NCI-H345 treated with DMSO at 0.1 percent for 48 hours (cell line): ENCODE measurements around the gene HMCN2.
A peak's percentile ranks its signal among the peaks of the same experiment; 100 is the strongest.
"Not testable (repeated sequence)": the region's sequence is repeated elsewhere in the genome, so short reads cannot be mapped to it uniquely, and the experiment has no call there.

ENCODE experiments used
- DNase-seq: peaks from one replicate; lab custom pipeline; 2025; ENCODE audit not compliant: unreplicated experiment; lab: John Stamatoyannopoulos, UW

The HMCN2 gene

DNA sequence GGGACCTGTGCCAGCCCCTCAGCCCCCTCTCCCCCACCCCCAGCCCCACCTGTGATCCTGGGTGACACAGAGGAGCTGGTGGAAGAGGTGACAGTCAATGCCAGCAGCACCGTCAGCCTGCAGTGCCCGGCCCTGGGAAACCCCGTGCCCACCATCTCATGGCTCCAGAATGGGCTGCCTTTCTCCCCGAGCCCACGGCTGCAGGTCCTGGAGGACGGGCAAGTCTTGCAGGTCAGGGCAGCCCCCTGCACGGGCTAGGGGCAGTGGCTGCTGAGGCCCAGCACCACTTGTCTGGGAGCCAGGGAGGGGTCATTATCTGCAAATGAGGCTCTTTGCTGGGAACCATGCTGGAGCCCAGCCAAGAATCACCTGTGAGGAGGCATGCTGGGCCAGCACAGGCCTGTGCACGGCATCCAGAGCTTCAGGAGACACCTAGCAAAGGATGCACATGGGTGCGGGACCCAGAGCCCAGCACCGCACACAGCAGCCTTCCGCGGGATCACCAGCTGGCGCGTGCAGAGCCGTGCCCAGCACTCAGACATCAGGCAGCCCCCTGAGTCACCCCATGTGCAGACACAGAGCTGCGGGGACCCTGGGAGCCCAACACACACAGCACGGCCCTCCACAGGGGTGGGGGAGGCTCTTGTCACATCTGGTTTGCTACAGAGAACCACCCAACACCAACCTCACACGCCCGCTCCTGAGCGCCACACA is 117.2 kb downstream of the HMCN2 start:
- peak; percentile 86 for DNase-seq

DNA sequence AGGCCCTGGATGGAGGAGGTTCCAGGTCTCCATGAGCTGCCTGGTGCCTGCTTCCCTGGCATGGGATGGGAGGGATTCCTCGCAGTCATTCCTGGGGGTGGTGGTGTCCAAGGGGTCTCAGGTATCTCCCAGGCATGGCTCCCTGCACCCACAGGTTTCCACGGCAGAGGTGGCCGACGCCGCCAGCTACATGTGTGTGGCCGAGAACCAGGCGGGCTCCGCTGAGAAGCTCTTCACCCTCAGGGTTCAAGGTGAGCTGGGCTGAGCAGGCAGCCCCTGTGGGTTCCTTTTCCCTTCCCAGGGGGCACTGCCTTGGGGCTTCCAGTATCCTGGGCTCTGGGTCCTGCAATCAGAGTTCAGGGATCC is 117.8 kb downstream of the HMCN2 start:
- DNase-seq: no peak

DNA sequence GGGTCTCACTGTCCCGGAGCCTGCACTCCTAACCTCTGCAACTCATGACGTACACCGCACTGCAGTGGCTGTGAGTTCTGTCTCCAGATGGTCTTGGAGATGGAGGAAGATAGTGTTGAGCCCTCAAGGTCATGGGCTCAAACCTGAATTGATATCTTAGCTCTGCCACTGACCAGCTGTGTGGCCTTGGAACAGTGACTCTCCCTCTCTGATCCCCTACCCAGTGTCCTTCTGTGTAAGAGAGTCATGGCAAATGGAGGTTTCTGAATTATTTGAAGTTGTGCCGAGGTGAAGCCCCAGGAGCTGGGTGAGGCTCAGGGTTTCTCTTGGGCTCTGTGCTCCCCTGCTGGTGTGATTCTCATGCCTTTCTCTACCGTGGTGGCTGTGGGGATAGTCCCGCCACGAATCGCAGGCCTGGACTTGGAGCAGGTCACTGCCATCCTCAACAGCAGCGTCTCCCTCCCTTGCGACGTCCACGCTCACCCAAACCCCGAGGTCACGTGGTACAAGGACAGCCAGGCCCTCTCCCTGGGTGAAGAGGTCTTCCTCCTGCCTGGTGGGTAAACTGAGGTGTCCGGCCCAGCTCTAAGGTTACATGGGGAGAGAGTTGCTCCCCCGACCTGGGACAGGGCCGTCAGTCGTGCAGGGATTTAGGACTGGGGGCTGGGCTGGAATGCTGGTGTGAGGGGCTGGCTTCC is 118.6 kb downstream of the HMCN2 start:
- no peak for DNase-seq

DNA sequence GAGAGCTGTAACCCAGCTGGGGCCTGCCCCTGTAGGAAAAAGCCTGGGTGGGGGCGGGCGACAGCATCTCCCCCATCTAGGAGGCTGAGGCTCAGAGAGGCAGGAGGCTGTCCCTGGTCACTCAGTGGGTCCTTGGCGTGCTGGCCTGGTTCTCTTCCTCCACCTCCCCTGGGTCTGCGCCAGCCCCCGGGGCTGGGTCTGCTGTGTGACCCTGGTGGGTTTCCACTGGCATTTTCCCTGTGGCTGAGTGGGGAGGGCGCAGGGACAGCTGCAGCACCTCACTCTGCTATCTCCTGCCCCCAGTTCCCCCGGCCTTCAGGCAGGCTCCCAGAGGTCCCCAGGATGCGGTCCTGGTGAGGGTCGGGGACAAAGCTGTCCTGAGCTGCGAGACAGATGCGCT is 119.7 kb downstream of the HMCN2 start:
- DNase-seq: no peak

DNA sequence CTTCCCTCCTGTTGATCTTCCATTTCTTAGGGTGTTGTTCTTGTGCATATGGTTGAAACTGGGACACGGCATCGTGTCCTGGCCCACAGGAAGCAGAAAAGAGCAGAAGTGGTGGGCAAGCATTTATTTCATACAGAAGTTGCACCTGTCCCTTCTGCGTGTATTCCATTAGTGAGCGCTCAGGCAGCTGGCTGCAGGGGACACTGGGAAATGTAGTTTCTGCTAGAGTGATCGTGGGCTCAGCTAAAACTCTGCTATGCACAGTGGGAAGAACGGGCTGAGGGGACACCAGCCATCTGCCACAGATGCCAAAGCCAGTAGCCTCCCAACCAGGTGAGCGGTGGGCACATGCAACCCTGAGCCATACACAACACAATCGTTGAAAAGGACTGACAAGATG is 121.8 kb downstream of the HMCN2 start:
- no peak for DNase-seq

DNA sequence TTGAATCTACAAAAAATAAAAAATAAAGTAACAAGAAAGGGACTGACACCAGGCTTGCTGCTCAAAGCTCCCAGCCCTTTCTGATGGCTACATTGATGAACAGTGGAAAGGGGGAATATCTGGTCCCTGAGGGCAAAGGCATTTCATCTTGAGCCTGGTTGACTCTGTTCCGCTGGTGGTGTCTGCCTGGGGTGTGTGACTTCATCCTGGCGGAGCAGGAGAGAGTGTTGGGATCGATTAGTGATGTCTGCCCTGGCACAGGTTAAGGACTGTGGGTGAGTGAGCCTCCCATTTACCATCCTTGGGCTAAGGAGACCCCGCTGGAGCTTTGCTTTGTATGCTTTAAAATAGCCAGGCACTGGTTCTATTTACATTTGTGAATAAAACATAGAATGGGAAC is 122.3 kb downstream of the HMCN2 start:
- DNase-seq: no peak

DNA sequence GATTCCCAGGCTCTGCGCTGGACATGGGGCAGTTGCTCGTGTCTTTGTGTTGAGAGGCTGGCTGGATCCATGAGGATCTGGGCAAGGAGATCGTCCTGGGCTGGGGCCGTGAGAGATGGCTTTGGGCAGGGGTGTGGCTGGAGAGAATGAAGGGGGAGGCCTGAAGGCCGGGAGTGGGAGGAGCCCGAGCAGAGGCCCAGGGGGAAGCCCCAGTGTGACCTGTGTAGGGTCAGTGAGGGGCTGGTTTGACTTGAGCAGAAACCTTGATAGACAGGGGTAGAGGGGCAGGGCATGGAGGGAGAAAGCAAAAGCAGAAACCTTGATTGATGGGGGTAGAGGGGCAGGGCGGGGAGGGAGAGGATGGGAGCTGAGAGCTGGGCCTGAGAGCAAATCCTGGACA is 124.8 kb downstream of the HMCN2 start:
- DNase-seq: no peak

DNA sequence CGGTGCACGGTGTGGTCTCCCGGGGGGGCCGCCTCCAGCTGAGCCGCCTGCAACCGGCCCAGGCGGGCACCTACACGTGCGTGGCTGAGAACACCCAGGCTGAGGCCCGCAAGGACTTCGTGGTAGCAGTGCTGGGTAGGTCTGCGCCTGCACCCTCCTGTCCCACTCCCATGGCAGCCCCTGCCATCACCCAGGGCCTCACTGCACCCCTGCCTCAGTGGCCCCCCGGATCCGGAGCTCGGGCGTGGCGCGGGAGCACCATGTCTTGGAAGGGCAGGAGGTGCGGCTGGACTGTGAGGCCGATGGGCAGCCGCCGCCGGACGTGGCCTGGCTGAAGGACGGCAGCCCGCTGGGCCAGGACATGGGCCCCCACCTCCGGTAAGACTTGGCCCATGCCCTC is 125.4 kb downstream of the HMCN2 start:
- no peak for DNase-seq

DNA sequence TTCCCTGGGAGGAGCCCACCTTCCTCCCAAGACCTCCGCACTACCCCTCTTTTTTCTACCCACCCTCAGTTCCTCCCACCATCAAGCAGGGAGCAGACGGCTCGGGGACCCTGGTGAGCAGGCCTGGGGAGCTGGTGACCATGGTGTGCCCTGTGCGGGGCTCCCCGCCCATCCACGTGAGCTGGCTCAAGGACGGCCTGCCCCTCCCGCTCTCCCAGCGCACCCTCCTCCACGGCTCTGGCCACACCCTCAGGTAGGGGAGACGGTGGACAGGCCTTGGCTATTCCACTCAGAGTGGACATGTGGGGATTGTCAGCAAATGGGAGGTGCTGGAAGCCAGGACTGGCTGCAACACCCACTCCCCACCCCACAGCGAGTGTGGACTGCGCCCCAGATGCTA is 126.3 kb downstream of the HMCN2 start:
- no peak for DNase-seq

DNA sequence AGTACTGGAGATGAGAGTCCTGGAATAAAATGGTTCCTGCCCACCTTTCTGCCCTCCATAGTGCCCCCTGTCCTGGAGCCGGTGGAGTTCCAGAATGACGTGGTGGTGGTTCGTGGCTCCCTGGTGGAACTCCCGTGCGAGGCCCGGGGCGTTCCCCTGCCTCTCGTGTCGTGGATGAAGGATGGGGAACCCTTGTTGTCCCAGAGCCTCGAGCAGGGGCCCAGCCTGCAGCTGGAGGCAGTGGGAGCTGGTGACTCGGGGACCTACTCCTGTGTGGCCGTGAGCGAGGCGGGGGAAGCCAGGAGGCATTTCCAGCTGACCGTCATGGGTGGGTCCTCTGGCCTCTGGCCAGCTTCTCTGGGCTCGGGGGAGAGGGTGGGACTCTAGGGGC is 128.1 kb downstream of the HMCN2 start:
- no peak for DNase-seq

DNA sequence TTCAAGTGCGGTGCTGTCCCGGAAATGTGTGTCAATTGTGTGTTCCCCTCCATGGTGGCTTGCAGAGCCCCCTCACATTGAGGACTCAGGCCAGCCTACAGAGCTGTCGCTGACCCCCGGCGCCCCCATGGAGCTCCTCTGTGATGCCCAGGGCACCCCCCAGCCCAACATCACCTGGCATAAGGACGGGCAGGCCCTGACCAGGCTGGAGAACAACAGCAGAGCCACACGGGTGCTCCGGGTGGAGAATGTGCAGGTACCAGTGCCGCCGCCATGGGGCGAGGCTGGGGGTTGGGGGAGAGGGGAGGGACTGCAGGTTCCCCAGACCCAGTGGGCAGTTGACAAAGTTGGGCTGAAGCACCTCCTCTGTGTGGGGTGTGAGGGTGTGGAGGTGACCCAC is 128.8 kb downstream of the HMCN2 start:
- no peak for DNase-seq

DNA sequence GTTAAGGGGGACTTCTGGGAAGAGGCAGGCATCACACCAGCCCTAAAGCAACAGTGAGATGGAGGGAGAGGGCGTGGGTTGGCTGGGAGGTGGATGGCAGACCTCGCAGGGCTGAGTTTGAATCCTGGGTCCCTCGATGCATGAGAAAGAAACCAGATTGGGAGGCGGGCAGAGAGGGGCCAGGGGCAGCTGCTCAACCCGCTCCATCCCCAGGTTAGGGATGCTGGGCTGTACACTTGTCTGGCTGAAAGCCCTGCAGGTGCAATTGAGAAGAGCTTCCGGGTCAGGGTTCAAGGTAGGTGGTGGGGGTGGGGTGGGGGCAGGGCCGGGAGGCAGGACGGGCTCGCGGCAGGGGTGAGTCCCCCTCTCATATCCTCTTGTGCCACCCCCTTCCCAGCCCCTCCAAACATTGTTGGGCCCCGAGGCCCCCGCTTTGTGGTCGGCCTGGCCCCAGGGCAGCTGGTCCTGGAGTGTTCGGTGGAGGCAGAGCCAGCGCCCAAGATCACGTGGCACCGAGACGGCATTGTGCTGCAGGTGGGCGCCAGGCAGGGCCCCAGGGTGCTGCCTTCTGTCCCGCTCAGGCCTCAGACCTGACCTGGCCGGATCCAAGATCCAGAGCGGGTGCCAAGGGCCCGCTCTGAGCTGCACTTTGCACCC is 129.4 kb downstream of the HMCN2 start:
- DNase-seq: no peak

DNA sequence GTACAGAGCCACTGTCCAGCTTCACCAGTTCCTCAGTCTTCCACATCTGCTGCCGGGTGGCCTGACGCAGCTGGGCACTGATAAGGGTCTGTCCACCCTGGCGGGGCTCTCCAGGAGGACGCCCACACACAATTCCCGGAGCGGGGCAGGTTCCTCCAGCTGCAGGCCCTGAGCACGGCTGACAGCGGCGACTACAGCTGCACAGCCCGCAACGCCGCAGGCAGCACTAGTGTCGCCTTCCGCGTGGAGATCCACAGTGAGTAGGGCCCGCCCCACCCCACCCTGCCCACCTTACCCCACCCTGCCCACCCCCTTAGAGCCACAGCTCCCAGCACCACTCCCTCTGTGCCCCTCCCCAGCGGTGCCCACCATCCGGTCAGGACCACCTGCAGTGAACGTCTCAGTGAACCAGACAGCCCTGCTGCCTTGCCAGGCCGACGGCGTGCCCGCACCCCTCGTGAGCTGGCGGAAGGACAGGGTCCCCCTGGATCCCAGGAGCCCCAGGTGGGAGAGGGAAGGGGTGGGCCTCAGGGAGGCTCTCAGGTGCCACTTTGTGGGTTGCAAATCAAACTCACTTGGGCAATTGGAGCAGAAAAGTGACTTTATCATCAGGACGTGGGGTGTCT is 130.4 kb downstream of the HMCN2 start:
- no peak for DNase-seq

DNA sequence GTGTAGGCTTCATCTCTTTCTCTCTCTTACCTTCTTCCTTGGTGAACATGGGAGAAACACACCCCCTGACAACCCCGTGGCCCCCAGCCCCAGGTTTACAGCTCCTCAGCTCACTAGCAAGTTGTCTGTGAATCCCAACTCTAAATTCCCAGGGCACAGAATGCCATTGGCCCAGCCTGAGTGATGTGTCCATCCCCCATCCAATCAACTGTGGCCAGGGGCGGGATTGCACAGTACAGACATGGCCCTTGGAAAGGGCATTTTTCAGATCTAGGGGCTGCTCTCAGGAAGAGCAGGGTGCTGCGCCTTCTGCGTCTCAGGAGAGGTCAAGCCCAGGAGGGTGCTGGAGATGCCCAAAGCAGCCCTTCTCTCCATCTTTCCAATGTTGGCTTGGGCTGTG is 131.0 kb downstream of the HMCN2 start:
- no peak for DNase-seq

DNA sequence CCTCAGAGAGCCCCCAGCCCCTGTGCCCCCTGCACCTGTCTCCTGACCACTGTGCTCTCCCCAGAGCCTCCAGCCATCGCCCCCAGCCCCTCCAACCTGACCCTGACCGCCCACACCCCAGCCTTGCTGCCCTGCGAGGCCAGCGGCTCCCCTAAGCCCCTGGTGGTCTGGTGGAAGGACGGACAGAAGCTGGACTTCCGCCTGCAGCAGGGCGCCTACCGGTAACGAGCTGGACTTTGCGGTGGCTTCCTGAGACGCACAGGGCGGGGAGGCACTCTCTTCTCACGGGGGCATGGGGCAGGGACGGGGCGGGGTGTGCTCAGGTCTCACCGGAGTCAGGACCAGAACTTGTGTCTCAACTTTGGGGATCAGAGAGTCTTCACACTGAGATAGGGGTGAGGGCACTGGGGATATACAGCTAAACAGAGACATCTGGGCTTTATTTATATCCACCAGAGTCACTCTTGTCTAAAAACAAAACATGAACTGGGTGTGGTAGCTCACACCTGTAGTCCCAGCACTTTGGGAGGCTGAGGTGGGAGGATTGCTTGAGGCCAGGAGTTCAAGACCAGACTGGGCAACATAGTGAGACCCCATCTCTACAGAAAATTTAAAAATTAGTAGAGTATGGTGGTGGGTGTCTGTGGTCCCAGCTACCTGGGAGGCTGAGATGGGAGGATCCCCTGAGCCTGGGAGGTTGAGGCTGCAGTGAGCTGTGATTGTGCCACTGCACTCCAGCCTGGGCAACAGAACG is 133.1 kb downstream of the HMCN2 start:
- DNase-seq: no peak

DNA sequence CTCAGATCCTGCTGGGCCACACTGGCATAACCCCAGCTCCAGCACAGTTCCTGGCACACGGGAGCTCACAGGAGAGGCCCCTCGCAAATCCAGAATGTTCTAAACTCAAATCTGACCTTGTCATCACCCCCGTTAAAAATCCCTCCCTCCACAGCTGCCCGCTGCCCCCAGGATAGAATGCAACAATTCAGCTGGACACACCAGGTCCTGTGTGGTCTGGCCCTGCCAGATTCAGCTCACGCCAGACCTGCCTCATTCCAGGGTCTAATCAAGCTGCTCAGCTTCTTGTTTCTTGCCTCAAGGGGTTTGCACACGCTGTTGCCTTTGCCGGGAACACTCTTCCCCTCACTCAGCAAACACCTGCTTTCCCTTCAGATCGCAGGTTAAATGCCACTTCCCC is 134.2 kb downstream of the HMCN2 start:
- DNase-seq: no peak

DNA sequence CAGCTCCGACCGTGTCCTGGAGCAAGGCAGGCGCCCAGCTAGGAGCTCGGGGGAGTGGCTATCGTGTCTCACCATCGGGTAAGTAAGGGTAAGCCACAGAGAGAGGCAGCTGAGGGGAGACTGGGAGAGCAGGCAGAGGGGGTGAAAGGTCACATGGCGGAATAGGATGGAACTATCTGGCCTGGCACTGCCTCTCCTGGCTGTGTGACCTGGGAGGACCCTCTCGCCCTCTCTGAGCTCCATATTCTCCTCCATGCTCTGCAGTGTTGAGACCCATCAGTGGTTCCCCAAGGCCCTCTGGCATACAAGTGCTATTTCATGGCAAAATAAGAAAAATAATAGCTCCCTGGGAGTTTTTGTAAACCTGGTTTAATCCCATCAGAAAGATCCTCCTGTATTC is 135.3 kb downstream of the HMCN2 start:
- no peak for DNase-seq

DNA sequence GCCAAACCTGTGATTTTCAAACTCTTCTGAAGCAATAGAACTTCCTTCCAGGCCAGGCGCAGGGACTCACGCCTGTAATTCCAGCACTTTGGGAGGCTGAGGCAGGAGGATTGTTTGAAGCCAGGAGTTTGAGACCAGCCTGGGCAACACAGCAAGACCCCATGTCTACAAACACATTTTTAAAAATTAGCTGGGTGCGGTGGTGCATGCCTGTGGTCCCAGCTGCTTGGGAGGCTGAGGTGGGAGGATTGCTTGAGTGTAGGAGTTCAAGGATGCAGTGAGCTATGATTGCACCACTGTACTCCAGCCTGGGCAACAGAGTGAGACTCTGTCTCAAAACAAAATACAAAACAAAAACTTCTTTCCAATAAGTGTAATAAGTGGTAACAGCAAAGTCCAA is 136.2 kb downstream of the HMCN2 start:
- DNase-seq: not testable (repeated sequence)

DNA sequence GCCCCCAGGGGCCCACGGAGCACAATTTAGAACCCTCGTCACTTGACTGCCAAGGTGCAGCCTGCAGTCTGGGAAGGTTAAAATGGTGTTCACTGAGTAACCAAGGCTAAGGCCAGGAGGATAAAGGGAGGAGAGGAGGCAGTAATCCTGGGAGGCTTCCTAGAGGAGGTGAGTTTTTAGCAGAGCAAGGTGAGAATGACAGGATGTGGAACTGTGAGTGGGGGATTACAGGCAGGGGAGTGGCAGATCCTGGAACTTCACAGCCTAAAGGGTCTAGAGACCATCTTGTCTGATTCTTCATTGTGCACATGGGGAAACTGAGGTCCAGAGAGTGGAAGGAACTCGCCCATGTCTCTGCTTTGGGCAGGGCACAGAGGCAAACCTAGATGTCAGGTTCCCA is 136.7 kb downstream of the HMCN2 start:
- no peak for DNase-seq

DNA sequence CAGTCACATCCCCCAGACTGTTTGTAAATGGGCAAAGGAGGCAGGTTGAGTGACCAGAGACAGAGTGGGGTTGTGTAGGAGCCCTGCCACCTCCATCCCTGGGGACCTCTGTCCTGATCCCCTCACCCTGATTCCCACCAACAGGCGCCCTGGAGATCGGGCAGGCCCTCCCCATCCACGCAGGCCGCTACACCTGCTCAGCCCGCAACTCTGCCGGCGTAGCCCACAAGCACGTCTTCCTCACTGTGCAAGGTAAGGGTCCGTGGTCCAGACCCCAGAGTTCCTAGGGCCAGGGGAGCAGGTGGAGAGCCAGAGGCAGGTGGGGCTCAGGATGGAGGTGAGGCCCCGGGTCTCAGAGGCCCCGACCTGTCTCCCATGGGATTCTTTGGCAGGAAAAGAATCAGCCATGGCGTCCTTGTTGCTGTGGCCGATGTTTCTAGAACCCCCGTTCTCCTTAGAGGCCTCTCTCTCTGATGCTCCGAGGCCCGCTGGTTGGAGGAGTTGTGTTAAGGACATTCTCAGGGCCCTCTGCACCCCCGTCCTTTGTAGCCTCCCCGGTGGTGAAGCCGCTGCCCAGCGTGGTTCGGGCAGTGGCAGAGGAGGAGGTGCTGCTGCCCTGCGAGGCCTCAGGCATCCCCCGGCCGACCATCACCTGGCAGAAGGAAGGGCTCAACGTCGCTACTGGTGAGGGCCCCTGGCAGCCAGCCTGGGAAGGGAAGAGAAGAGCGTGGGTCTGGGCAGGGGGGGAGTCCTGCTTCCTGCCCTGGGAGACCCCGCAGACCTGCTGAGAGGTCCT is 137.3 kb downstream of the HMCN2 start:
- DNase-seq: no peak
